Kidney epithelial cell (primary cell): ENCODE measurements around the gene VAV1. TPM values are rescaled to one million over a fixed set of nuclear protein-coding genes. Genes with fewer than 3 reads are reported as not detected.

Experiments used
- DNase-seq: peaks from one replicate; pipeline ENCODE4 v3.0.0-alpha.2; 2010; ENCODE audit warnings: low read depth
- H3K27me3 ChIP-seq: 2 replicates; pipeline ENCODE4 v1.6.0; 2011; ENCODE audit warnings: low read length; ENCODE audit not compliant: control insufficient read depth, insufficient read depth
- H3K36me3 ChIP-seq: 2 replicates; pipeline ENCODE4 v1.5.1; 2011; ENCODE audit warnings: low read length; ENCODE audit not compliant: control insufficient read depth, insufficient read depth
- H3K4me3 ChIP-seq: 2 replicates; pipeline ENCODE4 v1.5.1; 2011; ENCODE audit warnings: low read depth, mild to moderate bottlenecking, control low read depth, low read length
- CTCF ChIP-seq: IDR thresholded peaks from 2 replicates; pipeline ENCODE4 v1.5.1; 2011; ENCODE audit warnings: mild to moderate bottlenecking, moderate library complexity, low read length, control low read depth, inconsistent platforms; ENCODE audit not compliant: insufficient read depth, poor library complexity, severe bottlenecking
- total RNA-seq: library from RNA; depleted of rRNA; stranded (reverse); fragments of >200 nt; gene quantifications from 2 replicates; pipeline ENCODE4 v1.2.3, GENCODE V29; 2015

VAV1 gene
- total RNA-seq, 1 donor from 2014 or later, result 0.50 TPM

- no peak for TF ChIP-seq CTCF
- Histone ChIP-seq H3K36me3 (no peaks in the 10 kb centered on the region), H3K4me3 (no peak overlapping the region), H3K27me3 (no peaks in the 10 kb centered on the region)
- DNase-seq, result no peak
Observed at GRCh38 chr19:6903446-6903845, 130.9 kb downstream of the VAV1 start.

GRCh38 chr19:6906559-6907060 is 134.1 kb downstream of the VAV1 start:
- Histone ChIP-seq H3K36me3 (no peaks in the 10 kb centered on the region), H3K27me3 (no peaks in the 10 kb centered on the region), H3K4me3 (no peak overlapping the region)
- no peak for DNase-seq
- no peak for TF ChIP-seq CTCF

Other genes with a start within 250 kb of the VAV1 start
- 8.9 and 12.3 TPM in 2 replicates for gene TNFSF9, start 241.7 kb upstream of the VAV1 start, total RNA-seq
- gene CD70, start 181.6 kb upstream of the VAV1 start, total RNA-seq, result 16.0 and 21.4 TPM in 2 replicates
- gene TNFSF14, start 102.5 kb upstream of the VAV1 start, total RNA-seq, result not detected in 2 replicates
- gene C3, start 52.1 kb upstream of the VAV1 start, total RNA-seq, result 58.5 and 61.8 TPM in 2 replicates
- 59.9 and 66.6 TPM in 2 replicates for gene GPR108, start 35.1 kb upstream of the VAV1 start, total RNA-seq
- gene TRIP10, start 33.0 kb upstream of the VAV1 start, total RNA-seq, result 31.2 and 35.2 TPM in 2 replicates
- 40.0 and 45.8 TPM in 2 replicates for gene SH2D3A, start 5.3 kb upstream of the VAV1 start, total RNA-seq
- gene ADGRE1, start 114.9 kb downstream of the VAV1 start, total RNA-seq, result not detected in 2 replicates
- gene MBD3L2B, start 248.7 kb downstream of the VAV1 start, total RNA-seq, result not detected in 2 replicates